Activated naive CD4-positive, alpha-beta T cell treated with anti-CD3 and anti-CD28 coated beads, Interleukin-2, amount 10 ng/mL, durations not matched to agents 7 days and 5 days (primary cell): ENCODE results near the gene NACA2.
"Not testable (repeated sequence)": the region's sequence is repeated elsewhere in the genome, so short reads cannot be mapped to it uniquely, and the experiment has no call there.

Experiments used
- CTCF ChIA-PET: fragments of 350-600 bp; sonication (Branson Sonifier 250); formaldehyde crosslinking; loops from one replicate; lab custom pipeline; 2021; ENCODE audit warnings: antibody characterized with exemption; lab: Charles Lee
- DNase-seq: peaks from one replicate; pipeline ENCODE4 v3.0.0-alpha.2; 2020
- H3K27ac Mint-ChIP-seq: one replicate; pipeline ENCODE4 v1.8.0; 2021; ENCODE audit warnings: mild to moderate bottlenecking, moderate library complexity, mixed read lengths
- H3K27me3 Mint-ChIP-seq: one replicate; pipeline ENCODE4 v1.8.0; 2021; ENCODE audit warnings: mild to moderate bottlenecking, mixed read lengths
- H3K36me3 Mint-ChIP-seq: one replicate; pipeline ENCODE4 v1.8.0; 2021; ENCODE audit warnings: mixed read lengths
- H3K4me1 Mint-ChIP-seq: one replicate; pipeline ENCODE4 v1.8.0; 2021; ENCODE audit warnings: mixed read lengths
- H3K4me3 Mint-ChIP-seq: one replicate; pipeline ENCODE4 v1.8.0; 2021; ENCODE audit warnings: mild to moderate bottlenecking, moderate library complexity, mixed read lengths
- H3K9me3 Mint-ChIP-seq: one replicate; pipeline ENCODE4 v1.8.0; 2021; ENCODE audit warnings: mixed read lengths

The NACA2 gene

DNA sequence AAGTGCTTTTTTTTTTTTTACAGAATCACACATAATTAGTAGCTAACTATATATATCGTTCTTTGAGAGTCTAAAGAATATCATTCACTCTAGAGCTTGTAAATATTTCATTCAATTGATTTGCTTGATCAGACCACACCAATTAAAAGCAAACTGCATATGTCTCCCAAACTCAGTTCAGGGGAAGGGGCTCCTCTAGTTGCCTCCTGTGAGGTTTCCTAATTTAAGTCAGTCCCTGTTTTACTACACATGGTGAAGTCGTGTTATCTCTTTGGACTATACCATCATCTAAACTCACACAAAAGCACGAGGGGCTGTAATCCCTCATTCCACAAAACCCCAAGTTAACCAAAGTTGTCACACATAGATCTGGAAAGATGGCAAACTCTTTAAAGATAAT lies 11.7 kb downstream of the NACA2 start:
- H3K36me3 Mint-ChIP-seq: no peaks in the 10 kb centered on the region
- H3K9me3 Mint-ChIP-seq: no peaks in the 10 kb centered on the region
- no peaks in the 10 kb centered on the region for H3K4me1 Mint-ChIP-seq
- H3K27me3 Mint-ChIP-seq: peaks cover 11% of the 10 kb centered on the region
- CTCF ChIA-PET: no interaction called here
- H3K4me3 Mint-ChIP-seq: no peak overlapping the region
- no peak for DNase-seq
- H3K27ac Mint-ChIP-seq: no peak overlapping the region

- no peaks in the 10 kb centered on the region for H3K4me1 Mint-ChIP-seq
- no peaks in the 10 kb centered on the region for H3K36me3 Mint-ChIP-seq
- peaks cover 11% of the 10 kb centered on the region for H3K27me3 Mint-ChIP-seq
- H3K4me3 Mint-ChIP-seq: no peak overlapping the region
- H3K9me3 Mint-ChIP-seq: no peaks in the 10 kb centered on the region
- no peak overlapping the region for H3K27ac Mint-ChIP-seq
- CTCF ChIA-PET: no interaction called here
- DNase-seq: no peak
These were observed 12.4 kb downstream of the NACA2 start for GRCh38 chr17:61578645-61579044.

DNA sequence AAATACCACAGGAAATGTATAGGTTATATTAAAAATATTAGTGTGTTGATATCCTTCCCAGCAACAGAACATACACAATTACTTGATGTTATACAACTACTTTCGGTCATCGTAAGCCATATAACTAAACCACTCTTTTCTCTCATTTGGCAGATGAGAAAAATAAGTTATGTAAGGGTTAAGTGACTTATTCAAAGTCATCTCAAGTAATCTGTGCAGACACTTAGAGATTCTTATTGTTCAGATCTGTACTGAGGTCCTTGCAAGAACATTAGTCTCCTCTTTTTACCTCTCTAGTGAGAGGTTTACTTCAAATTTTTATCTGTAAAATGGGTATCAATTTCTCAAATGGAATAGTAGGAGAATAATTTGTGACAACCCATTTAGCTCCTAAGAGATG lies 15.0 kb downstream of the NACA2 start:
- DNase-seq: no peak
- CTCF ChIA-PET: interaction anchor here (0.8 kb wide), 1 partner anchor 36 kb away, joined by 3 read pairs; no protein-coding TSS in a partner anchor
- H3K4me3 Mint-ChIP-seq: no peak overlapping the region
- H3K36me3 Mint-ChIP-seq: no peaks in the 10 kb centered on the region
- H3K4me1 Mint-ChIP-seq: no peaks in the 10 kb centered on the region
- H3K27ac Mint-ChIP-seq: no peak overlapping the region
- peaks cover 2% of the 10 kb centered on the region for H3K9me3 Mint-ChIP-seq
- H3K27me3 Mint-ChIP-seq: peaks cover 21% of the 10 kb centered on the region

DNA sequence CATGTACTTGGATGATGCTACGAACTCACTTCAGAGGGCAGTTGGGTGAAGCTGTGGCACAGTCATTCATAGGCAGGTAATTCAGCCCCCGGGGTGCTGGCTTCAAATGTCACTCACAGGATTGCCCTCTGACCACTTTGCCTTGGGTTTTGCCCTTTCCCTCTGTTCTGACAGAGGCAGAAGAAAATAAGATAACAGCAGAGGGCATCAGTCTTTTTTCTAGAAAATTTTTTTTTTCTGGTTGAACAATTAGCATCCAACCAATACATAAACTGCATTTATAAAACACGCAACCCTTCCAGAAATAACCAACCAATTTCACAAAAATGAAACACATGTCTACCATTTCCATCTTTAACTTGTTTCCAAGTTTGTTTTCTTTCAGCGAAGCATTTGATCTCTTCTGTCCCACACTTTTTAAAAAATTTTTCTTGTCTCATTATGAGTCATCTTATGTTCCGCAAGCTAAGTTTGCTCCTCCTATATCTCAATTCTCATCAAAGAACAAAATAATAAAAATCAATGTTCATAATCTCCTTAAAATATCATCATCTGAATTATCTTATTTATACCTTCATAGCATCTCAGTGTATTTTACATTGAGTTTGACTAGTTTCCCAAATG lies 15.6 kb downstream of the NACA2 start:
- Mint-ChIP-seq H3K4me1 (no peaks in the 10 kb centered on the region), H3K9me3 (peaks cover 2% of the 10 kb centered on the region), H3K27ac (no peak overlapping the region), H3K36me3 (no peaks in the 10 kb centered on the region), H3K4me3 (no peak overlapping the region), H3K27me3 (peaks cover 21% of the 10 kb centered on the region)
- DNase-seq: no peak
- CTCF ChIA-PET: interaction anchor here (1.0 kb wide), 1 partner anchor 158 kb away, joined by 3 read pairs; no protein-coding TSS in a partner anchor

- Mint-ChIP-seq H3K36me3 (no peaks in the 10 kb centered on the region), H3K27me3 (peaks cover 21% of the 10 kb centered on the region), H3K4me3 (no peak overlapping the region), H3K9me3 (peaks cover 2% of the 10 kb centered on the region), H3K4me1 (no peaks in the 10 kb centered on the region), H3K27ac (no peak overlapping the region)
- DNase-seq: no peak
- CTCF ChIA-PET: interaction anchor here (1.0 to 1.1 kb wide), 2 partner anchors 157 to 164 kb away, joined by 3 read pairs; no protein-coding TSS in a partner anchor
These were observed 16.3 kb downstream of the NACA2 start for GRCh38 chr17:61574542-61575351.

DNA sequence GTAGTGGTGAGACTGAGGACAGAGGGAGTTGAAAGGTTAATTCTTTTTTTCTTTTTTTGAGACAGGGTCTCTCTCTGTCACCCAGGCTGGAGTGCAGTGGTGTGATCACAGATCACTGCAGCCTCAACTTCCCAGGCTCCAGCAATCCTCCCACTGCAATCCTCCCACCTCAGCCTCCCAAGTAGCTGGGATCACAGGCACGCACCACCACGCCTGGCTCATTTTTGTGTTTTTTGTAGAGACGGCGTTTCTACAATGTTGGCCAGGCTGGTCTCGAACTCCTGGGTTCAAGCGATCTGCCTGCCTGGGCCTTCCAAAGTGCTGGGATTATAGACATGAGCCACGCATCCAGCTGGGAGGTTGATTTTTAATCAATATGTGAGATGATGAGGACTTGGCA lies 18.5 kb downstream of the NACA2 start:
- H3K27ac Mint-ChIP-seq, DNase-seq, H3K4me3 Mint-ChIP-seq, CTCF ChIA-PET, H3K4me1 Mint-ChIP-seq, H3K36me3 Mint-ChIP-seq, H3K9me3 Mint-ChIP-seq: not testable (repeated sequence)
- peaks cover 21% of the 10 kb centered on the region for H3K27me3 Mint-ChIP-seq

DNA sequence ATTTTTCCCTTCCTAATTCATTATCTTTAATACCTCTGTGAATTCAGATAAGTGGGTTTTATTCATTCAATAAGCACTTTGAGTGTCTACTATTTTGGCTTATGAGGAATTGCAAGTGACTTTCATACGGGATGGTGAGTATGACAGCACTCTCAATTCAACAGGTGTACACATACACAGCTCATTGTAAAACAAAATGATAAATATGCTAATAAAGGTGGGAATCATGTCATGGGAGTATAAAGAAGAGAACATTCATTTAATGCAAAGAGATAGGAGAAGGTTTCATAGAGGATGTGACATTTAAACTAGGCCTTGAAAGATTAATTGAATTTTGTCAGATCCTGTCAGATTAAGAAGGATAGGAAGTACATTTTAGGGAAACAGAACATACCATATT lies 19.4 kb downstream of the NACA2 start:
- Mint-ChIP-seq H3K9me3 (peaks cover 2% of the 10 kb centered on the region), H3K27ac (no peak overlapping the region), H3K36me3 (no peaks in the 10 kb centered on the region), H3K4me1 (no peaks in the 10 kb centered on the region), H3K27me3 (peaks cover 21% of the 10 kb centered on the region), H3K4me3 (no peak overlapping the region)
- no peak for DNase-seq
- CTCF ChIA-PET: no interaction called here

DNA sequence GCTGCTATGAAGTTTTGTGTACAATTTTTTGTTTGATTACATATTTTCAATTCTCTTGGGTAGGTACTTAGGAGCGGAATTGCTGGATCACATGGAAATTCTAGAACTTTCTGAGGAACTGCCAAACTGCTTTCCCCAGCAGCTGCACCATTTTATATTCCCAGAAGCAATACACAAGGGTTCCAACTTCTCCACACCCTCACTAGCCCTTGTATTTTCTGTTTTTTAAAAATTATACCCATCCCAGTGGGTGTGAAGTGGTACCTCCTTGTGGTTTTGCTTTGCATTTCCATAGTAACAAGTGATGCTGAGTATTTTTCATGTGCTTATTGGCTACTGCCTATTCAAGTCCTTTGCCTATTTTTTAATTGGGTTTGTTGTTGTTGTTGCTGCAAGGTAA lies 20.9 kb downstream of the NACA2 start:
- no peak overlapping the region for H3K4me3 Mint-ChIP-seq
- no peaks in the 10 kb centered on the region for H3K4me1 Mint-ChIP-seq
- no peak overlapping the region for H3K27ac Mint-ChIP-seq
- CTCF ChIA-PET: no interaction called here
- no peaks in the 10 kb centered on the region for H3K36me3 Mint-ChIP-seq
- peaks cover 2% of the 10 kb centered on the region for H3K9me3 Mint-ChIP-seq
- peaks cover 14% of the 10 kb centered on the region for H3K27me3 Mint-ChIP-seq
- no peak for DNase-seq

- H3K36me3 Mint-ChIP-seq, H3K4me1 Mint-ChIP-seq, H3K4me3 Mint-ChIP-seq, DNase-seq, H3K27ac Mint-ChIP-seq, CTCF ChIA-PET, H3K9me3 Mint-ChIP-seq: not testable (repeated sequence)
- peaks cover 10% of the 10 kb centered on the region for H3K27me3 Mint-ChIP-seq
These were observed 21.5 kb downstream of the NACA2 start for GRCh38 chr17:61569525-61569924.

GRCh38 chr17:61568219-61569072 lies 22.6 kb downstream of the NACA2 start:
- Mint-ChIP-seq H3K27ac (no peak overlapping the region), H3K27me3 (peaks cover 10% of the 10 kb centered on the region), H3K4me1 (no peaks in the 10 kb centered on the region), H3K36me3 (no peaks in the 10 kb centered on the region), H3K9me3 (peaks cover 2% of the 10 kb centered on the region), H3K4me3 (no peak overlapping the region)
- DNase-seq: no peak
- CTCF ChIA-PET: no interaction called here

GRCh38 chr17:61567045-61567802 lies 23.8 kb downstream of the NACA2 start:
- Mint-ChIP-seq H3K27me3 (peaks cover under 1% of the 10 kb centered on the region), H3K27ac (no peak overlapping the region), H3K9me3 (peaks cover 2% of the 10 kb centered on the region), H3K4me1 (no peaks in the 10 kb centered on the region), H3K36me3 (no peaks in the 10 kb centered on the region), H3K4me3 (no peak overlapping the region)
- CTCF ChIA-PET: no interaction called here
- DNase-seq: no peak

- H3K4me3 Mint-ChIP-seq, H3K4me1 Mint-ChIP-seq, H3K27ac Mint-ChIP-seq, DNase-seq, H3K27me3 Mint-ChIP-seq, H3K36me3 Mint-ChIP-seq, H3K9me3 Mint-ChIP-seq, CTCF ChIA-PET: not testable (repeated sequence)
These were observed 24.6 kb downstream of the NACA2 start for GRCh38 chr17:61566448-61566847.

DNA sequence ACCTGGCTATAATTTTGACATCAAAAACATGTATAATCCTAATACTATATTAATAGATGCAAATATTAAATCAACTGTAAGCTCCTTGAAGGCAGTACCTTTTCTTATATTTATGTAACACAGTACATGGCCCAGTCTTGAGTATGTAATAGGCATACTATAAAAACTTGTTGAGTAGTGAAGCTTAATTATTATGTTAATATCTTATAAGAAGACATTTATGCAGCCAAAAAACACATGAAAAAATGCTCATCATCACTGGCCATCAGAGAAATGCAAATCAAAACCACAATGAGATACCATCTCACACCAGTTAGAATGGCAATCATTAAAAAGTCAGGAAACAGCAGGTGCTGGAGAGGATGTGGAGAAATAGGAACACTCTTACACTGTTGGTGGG lies 25.2 kb downstream of the NACA2 start:
- H3K27me3 Mint-ChIP-seq, H3K9me3 Mint-ChIP-seq, H3K36me3 Mint-ChIP-seq, DNase-seq, CTCF ChIA-PET, H3K27ac Mint-ChIP-seq, H3K4me1 Mint-ChIP-seq, H3K4me3 Mint-ChIP-seq: not testable (repeated sequence)

GRCh38 chr17:61565213-61565612 lies 25.8 kb downstream of the NACA2 start:
- no peak overlapping the region for H3K4me3 Mint-ChIP-seq
- CTCF ChIA-PET: no interaction called here
- H3K36me3 Mint-ChIP-seq: no peaks in the 10 kb centered on the region
- no peak for DNase-seq
- no peaks in the 10 kb centered on the region for H3K4me1 Mint-ChIP-seq
- H3K9me3 Mint-ChIP-seq: no peaks in the 10 kb centered on the region
- H3K27ac Mint-ChIP-seq: no peak overlapping the region
- H3K27me3 Mint-ChIP-seq: no peaks in the 10 kb centered on the region
